Measurements from ENCODE around the gene FAM120B.
A peak's percentile ranks its signal among the peaks of the same experiment; 100 is the strongest.

Gene FAM120B

GRCh38 chr6:170448751-170449630 lies 142.4 kb downstream of the FAM120B start:
- DNase-seq: no peak
- TF ChIP-seq POLR2A (IDR thresholded peaks at IDR 0.05; ENCODE audit: low read length) (no peak), GATA1 (IDR thresholded peaks at IDR 0.05; ENCODE audit: low read depth, low read length) (no peak)

GRCh38 chr6:170449835-170450753 lies 143.5 kb downstream of the FAM120B start:
- TF ChIP-seq GATA1 (IDR thresholded peaks at IDR 0.05; ENCODE audit: low read depth, low read length) (no peak), POLR2A (IDR thresholded peaks at IDR 0.05; ENCODE audit: low read length) (no peak)
- peak; percentile 4 to 17 for DNase-seq

GRCh38 chr6:170450916-170451761 lies 144.6 kb downstream of the FAM120B start:
- DNase-seq: no peak
- TF ChIP-seq POLR2A (IDR thresholded peaks at IDR 0.05; ENCODE audit: low read length) (no peak), GATA1 (IDR thresholded peaks at IDR 0.05; ENCODE audit: low read depth, low read length) (no peak)

GRCh38 chr6:170451762-170452651 lies 145.4 kb downstream of the FAM120B start:
- TF ChIP-seq POLR2A (IDR thresholded peaks at IDR 0.05; ENCODE audit: low read length) (no peak), GATA1 (IDR thresholded peaks at IDR 0.05; ENCODE audit: low read depth, low read length) (no peak)
- no peak for DNase-seq

- TF ChIP-seq POLR2A (IDR thresholded peaks at IDR 0.05; ENCODE audit: low read length) (no peak), GATA1 (IDR thresholded peaks at IDR 0.05; ENCODE audit: low read depth, low read length) (no peak)
- DNase-seq: no peak
Observed at GRCh38 chr6:170452767-170453545, 146.4 kb downstream of the FAM120B start.

GRCh38 chr6:170453586-170454511 lies 147.3 kb downstream of the FAM120B start:
- DNase-seq: no peak
- TF ChIP-seq POLR2A (IDR thresholded peaks at IDR 0.05; ENCODE audit: low read length) (no peak), GATA1 (IDR thresholded peaks at IDR 0.05; ENCODE audit: low read depth, low read length) (no peak)

- no peak for TF ChIP-seq POLR2A (IDR thresholded peaks at IDR 0.05; ENCODE audit: low read length)
- no peak for TF ChIP-seq GATA1 (IDR thresholded peaks at IDR 0.05; ENCODE audit: low read depth, low read length)
- DNase-seq: no peak
Observed at GRCh38 chr6:170454512-170455285, 148.1 kb downstream of the FAM120B start.

- DNase-seq: no peak
- TF ChIP-seq POLR2A (IDR thresholded peaks at IDR 0.05; ENCODE audit: low read length) (no peak), GATA1 (IDR thresholded peaks at IDR 0.05; ENCODE audit: low read depth, low read length) (no peak)
Observed at GRCh38 chr6:170455335-170455979, 148.9 kb downstream of the FAM120B start.

GRCh38 chr6:170456334-170456733 lies 149.8 kb downstream of the FAM120B start:
- no peak for DNase-seq
- no peak for TF ChIP-seq GATA1 (IDR thresholded peaks at IDR 0.05; ENCODE audit: low read depth, low read length)
- no peak for TF ChIP-seq POLR2A (IDR thresholded peaks at IDR 0.05; ENCODE audit: low read length)
